Chondrocyte (in vitro differentiated cells): ENCODE data around the gene VIT. TPM values are rescaled to one million over a fixed set of nuclear protein-coding genes. Genes with fewer than 3 reads are reported as not detected.

Source experiments
- DNase-seq: peaks from one replicate; pipeline ENCODE4 v3.0.0; 2021; ENCODE audit warnings: mixed read lengths, low spot score
- H3K27ac Mint-ChIP-seq: one replicate; pipeline ENCODE4 v1.8.0; 2021; ENCODE audit warnings: mild to moderate bottlenecking, moderate library complexity, mixed read lengths; ENCODE audit not compliant: unreplicated experiment
- H3K27me3 Mint-ChIP-seq: 2 replicates; pipeline ENCODE4 v1.8.0; 2021; ENCODE audit warnings: low read depth, mixed read lengths
- H3K36me3 Mint-ChIP-seq: 2 replicates; pipeline ENCODE4 v1.8.0; 2021; ENCODE audit warnings: low read depth, mixed read lengths
- H3K4me1 Mint-ChIP-seq: 2 replicates; pipeline ENCODE4 v1.8.0; 2021; ENCODE audit warnings: low read depth, mild to moderate bottlenecking, mixed read lengths
- H3K4me3 Mint-ChIP-seq: one replicate; pipeline ENCODE4 v1.8.0; 2021; ENCODE audit warnings: mild to moderate bottlenecking, moderate library complexity, mixed read lengths; ENCODE audit not compliant: unreplicated experiment
- H3K9me3 Mint-ChIP-seq: 2 replicates; pipeline ENCODE4 v1.8.0; 2021; ENCODE audit warnings: low read depth, mixed read lengths
- total RNA-seq: library from RNA; stranded (reverse); gene quantifications from 3 replicates; pipeline ENCODE4 v1.2.1, GENCODE V29; 2021
- TF ChIP-seq, protein P1 (sequence below): fragments of 200-600 bp; sonication (generic); IDR thresholded peaks from 2 replicates; pipeline ENCODE4 v1.5.0; 2021; ENCODE audit warnings: antibody characterized with exemption, mild to moderate bottlenecking, moderate library complexity

VIT gene
- total RNA-seq, 1 donor from 2014 or later = 0.15 TPM

- Mint-ChIP-seq H3K4me3 (no peak overlapping the region), H3K36me3 (no peaks in the 10 kb centered on the region), H3K27me3 (peaks cover 2% of the 10 kb centered on the region), H3K4me1 (no peaks in the 10 kb centered on the region), H3K9me3 (no peaks in the 10 kb centered on the region), H3K27ac (no peak overlapping the region)
- DNase-seq = no peak
- TF ChIP-seq, protein P1, sequence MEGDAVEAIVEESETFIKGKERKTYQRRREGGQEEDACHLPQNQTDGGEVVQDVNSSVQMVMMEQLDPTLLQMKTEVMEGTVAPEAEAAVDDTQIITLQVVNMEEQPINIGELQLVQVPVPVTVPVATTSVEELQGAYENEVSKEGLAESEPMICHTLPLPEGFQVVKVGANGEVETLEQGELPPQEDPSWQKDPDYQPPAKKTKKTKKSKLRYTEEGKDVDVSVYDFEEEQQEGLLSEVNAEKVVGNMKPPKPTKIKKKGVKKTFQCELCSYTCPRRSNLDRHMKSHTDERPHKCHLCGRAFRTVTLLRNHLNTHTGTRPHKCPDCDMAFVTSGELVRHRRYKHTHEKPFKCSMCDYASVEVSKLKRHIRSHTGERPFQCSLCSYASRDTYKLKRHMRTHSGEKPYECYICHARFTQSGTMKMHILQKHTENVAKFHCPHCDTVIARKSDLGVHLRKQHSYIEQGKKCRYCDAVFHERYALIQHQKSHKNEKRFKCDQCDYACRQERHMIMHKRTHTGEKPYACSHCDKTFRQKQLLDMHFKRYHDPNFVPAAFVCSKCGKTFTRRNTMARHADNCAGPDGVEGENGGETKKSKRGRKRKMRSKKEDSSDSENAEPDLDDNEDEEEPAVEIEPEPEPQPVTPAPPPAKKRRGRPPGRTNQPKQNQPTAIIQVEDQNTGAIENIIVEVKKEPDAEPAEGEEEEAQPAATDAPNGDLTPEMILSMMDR = no peak
These were observed 24.8 kb upstream of the VIT start for GRCh38 chr2:36671731-36672130.

DNA sequence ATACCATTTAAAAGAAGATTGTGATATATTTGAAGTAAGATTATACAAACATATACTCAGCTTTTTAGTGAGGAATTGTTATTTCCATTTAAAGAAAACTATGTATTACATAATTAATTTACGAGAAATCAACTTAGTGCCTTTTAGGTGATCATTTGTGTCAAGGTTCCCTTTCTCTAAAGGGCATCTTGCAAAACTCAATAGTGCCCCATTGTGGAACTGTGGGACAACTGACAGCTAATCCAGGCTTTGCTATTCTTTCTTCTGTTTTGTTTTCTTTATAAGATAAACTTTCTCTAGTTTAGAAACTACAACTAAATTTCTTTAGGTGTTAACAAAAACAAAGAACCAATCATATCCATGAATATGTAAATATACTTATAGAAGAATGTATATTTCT is 24.3 kb upstream of the VIT start:
- H3K4me1 Mint-ChIP-seq = no peaks in the 10 kb centered on the region
- no peaks in the 10 kb centered on the region for H3K9me3 Mint-ChIP-seq
- H3K27me3 Mint-ChIP-seq = peaks cover 2% of the 10 kb centered on the region
- DNase-seq = no peak
- TF ChIP-seq, protein P1 = peak; percentile 88
- no peaks in the 10 kb centered on the region for H3K36me3 Mint-ChIP-seq
- no peak overlapping the region for H3K4me3 Mint-ChIP-seq
- no peak overlapping the region for H3K27ac Mint-ChIP-seq

DNA sequence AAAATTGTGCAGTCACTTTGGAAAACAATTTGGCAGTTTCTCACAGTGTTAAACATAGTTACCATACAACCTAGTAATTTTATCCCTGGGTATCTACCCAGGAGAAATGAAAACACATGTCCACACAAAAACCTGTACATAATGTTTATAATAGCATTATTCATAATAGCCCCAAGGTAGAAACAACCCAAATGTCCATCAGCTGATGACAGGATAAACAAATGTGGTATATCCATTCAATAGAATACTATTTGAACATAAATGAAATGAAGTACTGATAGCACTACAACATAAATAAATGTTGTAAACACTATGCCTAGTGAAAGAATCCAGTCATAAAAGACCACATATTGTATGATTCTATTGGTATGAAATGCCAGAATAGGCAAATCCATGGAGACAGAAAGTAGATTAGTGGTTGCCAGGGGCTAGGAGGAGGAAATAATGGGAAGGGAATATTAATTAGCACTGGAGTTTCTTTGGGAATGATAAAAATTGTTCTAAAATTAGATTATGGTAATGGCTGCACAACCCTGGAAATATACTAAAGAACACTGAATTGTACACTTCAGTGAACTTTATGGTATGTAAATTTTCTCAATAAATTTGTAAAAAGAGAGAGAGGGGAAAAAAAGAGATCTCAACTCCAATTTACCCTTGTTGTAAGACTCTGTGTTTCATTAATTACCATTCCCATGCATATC is 20.8 kb upstream of the VIT start:
- no peak overlapping the region for H3K27ac Mint-ChIP-seq
- H3K27me3 Mint-ChIP-seq = no peaks in the 10 kb centered on the region
- TF ChIP-seq, protein P1 = no peak
- no peak overlapping the region for H3K4me3 Mint-ChIP-seq
- no peaks in the 10 kb centered on the region for H3K36me3 Mint-ChIP-seq
- peaks cover 8% of the 10 kb centered on the region for H3K4me1 Mint-ChIP-seq
- H3K9me3 Mint-ChIP-seq = peaks cover 11% of the 10 kb centered on the region
- DNase-seq = no peak

DNA sequence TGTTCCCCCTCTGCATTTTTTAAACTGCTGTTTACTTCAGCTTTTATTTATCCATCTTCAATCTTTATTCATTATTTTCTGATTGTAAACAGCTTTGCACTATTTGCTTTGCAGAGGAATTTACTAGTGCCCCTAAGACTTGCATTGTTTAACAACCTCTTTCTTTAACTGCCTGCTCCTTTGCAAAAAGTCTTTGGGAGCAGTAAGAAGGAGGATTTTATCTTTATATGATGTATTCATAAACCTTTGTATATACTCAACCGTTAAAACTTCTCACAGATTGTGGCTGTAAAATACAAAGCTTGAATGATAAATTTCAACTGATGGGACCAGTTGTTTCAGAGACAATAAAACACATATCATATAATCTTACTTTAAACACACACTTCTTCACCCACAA is 20.1 kb upstream of the VIT start:
- no peaks in the 10 kb centered on the region for H3K36me3 Mint-ChIP-seq
- H3K27ac Mint-ChIP-seq = no peak overlapping the region
- no peak overlapping the region for H3K4me3 Mint-ChIP-seq
- no peaks in the 10 kb centered on the region for H3K27me3 Mint-ChIP-seq
- no peak for DNase-seq
- peaks cover 8% of the 10 kb centered on the region for H3K4me1 Mint-ChIP-seq
- H3K9me3 Mint-ChIP-seq = peaks cover 11% of the 10 kb centered on the region
- TF ChIP-seq, protein P1 = no peak

GRCh38 chr2:36677386-36677785 is 19.1 kb upstream of the VIT start:
- Mint-ChIP-seq H3K9me3 (peaks cover 11% of the 10 kb centered on the region), H3K36me3 (no peaks in the 10 kb centered on the region), H3K4me3 (no peak overlapping the region), H3K27me3 (no peaks in the 10 kb centered on the region), H3K27ac (no peak overlapping the region), H3K4me1 (peaks cover 8% of the 10 kb centered on the region)
- DNase-seq = no peak
- TF ChIP-seq, protein P1 = no peak
